PFSK-1 (cell line): ENCODE data around the gene KCNQ2.

ENCODE experiments used
- FOXP2 ChIP-seq: optimal IDR thresholded peaks from 2 replicates; pipeline ENCODE3; 2011; ENCODE audit warnings: borderline replicate concordance, control low read depth, inconsistent platforms; ENCODE audit not compliant: insufficient read depth; ENCODE audit errors: extremely low read length, extremely low read depth
- POLR2AphosphoS5 ChIP-seq: IDR thresholded peaks from 2 replicates; pipeline ENCODE4 v1.6.1; 2012; ENCODE audit warnings: low read depth, mild to moderate bottlenecking, control low read depth, low read length, moderate library complexity
- SIN3A ChIP-seq: IDR thresholded peaks from 2 replicates; pipeline ENCODE4 v1.6.1; 2012; ENCODE audit warnings: mild to moderate bottlenecking, low read length, moderate library complexity, borderline replicate concordance; ENCODE audit not compliant: insufficient read depth
- TAF1 ChIP-seq: IDR thresholded peaks from 2 replicates; pipeline ENCODE4 v1.6.1; 2012; ENCODE audit warnings: low read length, control low read depth, borderline replicate concordance; ENCODE audit not compliant: insufficient read depth
- TF ChIP-seq, protein P1 (sequence below), 2 experiments: IDR thresholded peaks; 2 replicates each; pipeline versions ENCODE4 v1.6.1 to v1.8.0; 2011 to 2012; ENCODE audit warnings: low read depth in 2 of 2, low read length in 2 of 2, control low read depth in 1 of 2, inconsistent platforms in 1 of 2, mild to moderate bottlenecking in 1 of 2, moderate library complexity in 1 of 2; ENCODE audit not compliant: insufficient read depth in 1 of 2

KCNQ2 gene

DNA sequence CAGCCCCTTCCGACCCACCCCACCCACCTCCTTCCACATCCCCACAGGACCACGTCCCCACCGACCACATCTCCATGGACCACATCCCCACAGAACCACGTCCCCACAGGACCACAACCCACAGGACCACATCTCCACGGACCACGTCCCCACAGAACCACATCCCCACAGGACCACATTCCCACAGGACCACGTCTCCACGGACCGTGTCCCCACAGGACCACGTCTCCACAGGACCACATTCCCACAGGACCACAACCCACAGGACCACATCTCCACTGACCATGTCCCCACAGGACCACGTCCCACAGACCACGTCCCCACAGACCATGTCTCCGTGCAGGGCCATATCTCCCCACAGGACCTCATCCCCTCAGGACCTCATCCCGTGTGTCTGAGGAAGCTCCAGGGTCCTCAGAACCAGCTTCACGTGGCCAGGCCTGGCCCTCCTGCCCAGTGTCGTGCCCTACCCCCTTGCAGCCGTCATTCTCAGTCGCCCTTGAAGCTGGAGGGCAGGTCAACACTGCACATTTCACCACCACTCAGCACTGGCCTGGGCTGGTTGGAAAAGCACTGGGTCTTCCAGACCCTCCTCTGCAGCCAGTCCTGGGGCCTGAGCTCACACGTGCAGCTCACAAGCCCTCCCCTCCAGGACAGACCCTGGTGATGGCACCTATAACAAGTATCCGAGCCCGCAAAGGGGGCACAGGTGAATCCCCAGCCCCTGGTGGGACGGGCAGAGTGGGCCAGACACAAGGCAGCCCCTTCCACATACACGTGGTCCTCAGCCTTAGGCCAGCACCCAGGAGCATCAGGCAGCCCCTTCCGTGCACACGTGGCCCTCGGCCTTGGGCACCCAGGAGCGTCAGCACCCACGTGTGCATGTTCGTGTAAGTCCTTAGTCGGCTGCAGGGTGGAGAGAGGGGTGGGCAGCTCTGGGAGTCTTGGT lies 115.2 kb downstream of the KCNQ2 start:
- TF ChIP-seq TAF1, result no peak
- TF ChIP-seq SIN3A, result no peak
- no peak for TF ChIP-seq POLR2AphosphoS5
- no peak for TF ChIP-seq FOXP2
- TF ChIP-seq, protein P1, sequence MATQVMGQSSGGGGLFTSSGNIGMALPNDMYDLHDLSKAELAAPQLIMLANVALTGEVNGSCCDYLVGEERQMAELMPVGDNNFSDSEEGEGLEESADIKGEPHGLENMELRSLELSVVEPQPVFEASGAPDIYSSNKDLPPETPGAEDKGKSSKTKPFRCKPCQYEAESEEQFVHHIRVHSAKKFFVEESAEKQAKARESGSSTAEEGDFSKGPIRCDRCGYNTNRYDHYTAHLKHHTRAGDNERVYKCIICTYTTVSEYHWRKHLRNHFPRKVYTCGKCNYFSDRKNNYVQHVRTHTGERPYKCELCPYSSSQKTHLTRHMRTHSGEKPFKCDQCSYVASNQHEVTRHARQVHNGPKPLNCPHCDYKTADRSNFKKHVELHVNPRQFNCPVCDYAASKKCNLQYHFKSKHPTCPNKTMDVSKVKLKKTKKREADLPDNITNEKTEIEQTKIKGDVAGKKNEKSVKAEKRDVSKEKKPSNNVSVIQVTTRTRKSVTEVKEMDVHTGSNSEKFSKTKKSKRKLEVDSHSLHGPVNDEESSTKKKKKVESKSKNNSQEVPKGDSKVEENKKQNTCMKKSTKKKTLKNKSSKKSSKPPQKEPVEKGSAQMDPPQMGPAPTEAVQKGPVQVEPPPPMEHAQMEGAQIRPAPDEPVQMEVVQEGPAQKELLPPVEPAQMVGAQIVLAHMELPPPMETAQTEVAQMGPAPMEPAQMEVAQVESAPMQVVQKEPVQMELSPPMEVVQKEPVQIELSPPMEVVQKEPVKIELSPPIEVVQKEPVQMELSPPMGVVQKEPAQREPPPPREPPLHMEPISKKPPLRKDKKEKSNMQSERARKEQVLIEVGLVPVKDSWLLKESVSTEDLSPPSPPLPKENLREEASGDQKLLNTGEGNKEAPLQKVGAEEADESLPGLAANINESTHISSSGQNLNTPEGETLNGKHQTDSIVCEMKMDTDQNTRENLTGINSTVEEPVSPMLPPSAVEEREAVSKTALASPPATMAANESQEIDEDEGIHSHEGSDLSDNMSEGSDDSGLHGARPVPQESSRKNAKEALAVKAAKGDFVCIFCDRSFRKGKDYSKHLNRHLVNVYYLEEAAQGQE (IDR thresholded peaks at IDR 0.05; ENCODE audit: insufficient read depth in 1 of 2, low read depth in 2 of 2, low read length in 2 of 2), result no peak

DNA sequence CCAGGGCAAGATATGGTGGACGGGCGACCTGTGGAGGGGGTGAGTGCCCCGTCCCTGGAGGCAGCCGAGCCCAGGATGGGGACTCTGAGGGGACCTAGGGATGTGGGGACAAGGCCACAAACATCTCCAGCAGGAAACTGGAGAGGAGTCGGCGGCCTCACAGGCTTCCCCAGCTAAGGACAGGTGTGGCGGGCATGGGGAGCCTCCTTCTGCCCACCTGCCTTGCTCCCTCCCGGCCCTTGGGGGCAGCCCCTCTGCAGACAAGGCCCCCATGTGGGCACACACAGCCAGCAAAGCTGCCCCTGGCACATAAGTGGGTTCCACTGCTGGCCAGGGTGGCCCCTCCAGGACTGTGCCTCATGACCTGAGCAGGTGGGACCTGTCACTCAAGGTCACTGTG lies 115.9 kb downstream of the KCNQ2 start:
- TF ChIP-seq SIN3A (no peak), TAF1 (no peak), POLR2AphosphoS5 (no peak), FOXP2 (no peak)
- TF ChIP-seq, protein P1 (IDR thresholded peaks at IDR 0.05; ENCODE audit: insufficient read depth in 1 of 2, low read depth in 2 of 2, low read length in 2 of 2), result no peak

DNA sequence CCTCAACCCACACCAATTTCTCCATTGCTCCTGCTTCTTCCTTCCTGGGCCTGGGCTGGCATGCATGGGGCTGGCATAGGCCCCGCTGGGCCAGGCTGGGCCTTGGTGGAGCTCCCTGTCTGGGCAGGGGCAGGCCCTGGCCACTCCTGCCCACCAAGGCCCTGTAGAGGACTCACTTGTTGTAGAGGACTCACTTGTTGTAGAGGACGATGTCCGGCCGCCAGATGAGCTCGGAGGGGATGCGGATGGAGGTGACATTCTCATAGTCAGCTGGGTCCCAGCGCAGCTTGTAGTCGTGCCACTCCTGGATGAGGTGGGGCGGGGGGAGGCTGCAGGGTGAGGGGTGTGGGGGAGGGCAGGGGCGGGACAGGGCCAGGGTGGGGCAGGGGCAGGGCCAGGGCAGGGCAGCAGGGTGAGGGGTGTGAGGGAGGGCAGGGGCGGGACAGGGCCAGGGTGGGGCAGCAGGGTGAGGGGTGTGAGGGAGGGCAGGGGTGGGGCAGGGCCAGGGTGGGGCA lies 116.6 kb downstream of the KCNQ2 start:
- TF ChIP-seq TAF1, result no peak

DNA sequence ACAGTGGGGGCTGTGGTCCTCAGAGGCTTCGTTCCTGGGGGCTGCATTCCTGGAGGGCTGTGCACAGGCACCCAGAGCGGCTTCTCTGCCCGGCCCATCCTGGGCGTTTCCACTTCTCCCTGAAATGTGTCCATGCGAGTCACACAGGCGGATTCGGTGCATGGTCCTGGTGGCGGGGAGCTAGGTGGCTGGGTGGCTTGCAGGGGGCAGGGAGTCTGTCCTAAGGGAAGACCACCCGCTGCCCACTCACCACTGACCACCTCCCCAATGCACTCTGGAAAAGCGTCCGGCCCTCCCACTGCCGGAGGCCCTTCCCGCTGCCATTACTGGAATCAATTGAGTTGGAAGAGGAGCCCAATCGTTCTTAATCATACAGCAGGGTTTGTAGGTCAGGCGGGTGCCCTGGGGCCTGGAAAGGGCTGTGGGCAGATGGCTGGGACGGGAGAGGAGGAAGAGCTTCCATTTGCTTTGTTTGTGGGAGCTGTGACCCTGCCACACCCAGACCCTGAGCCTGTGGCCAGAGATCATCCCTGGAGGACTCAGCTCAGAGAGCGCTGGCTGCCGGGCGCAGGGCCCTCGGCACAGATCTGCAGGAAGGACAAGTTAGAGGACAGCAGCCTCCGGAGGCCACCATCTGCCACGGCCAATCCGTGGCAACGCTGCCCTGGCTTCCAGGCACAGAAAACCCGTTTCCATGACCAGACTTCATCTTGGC lies 117.7 kb downstream of the KCNQ2 start:
- TF ChIP-seq POLR2AphosphoS5 (no peak), TAF1 (no peak), SIN3A (no peak), FOXP2 (no peak)
- TF ChIP-seq, protein P1 (IDR thresholded peaks at IDR 0.05; ENCODE audit: insufficient read depth in 1 of 2, low read depth in 2 of 2, low read length in 2 of 2), result no peak

DNA sequence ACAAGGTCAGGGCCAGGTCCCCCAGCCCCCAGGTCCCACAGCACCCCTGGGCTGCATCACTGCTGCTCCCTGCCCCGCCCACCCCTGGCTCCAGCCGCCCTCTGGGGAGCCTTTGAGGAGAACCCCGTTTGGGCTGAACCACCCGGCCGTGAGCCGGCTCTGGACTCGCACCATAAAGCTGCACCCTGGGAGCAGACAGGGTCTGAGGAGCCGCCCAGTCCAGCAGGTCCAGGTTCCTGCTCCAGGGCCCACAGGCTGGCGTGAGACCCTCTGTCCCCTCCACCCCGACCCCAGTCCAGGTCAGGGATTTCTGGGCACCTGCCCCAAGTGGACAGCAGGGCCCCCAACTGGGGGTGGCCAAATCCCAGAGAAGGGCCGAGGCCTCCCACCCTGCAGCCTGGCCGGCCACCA lies 119.6 kb downstream of the KCNQ2 start:
- no peak for TF ChIP-seq POLR2AphosphoS5
- TF ChIP-seq TAF1, result no peak
